Measurements from ENCODE around the gene PAX6. TPM values are rescaled to one million over a fixed set of nuclear protein-coding genes. Genes with fewer than 3 reads are reported as not detected.

Gene PAX6
- total RNA-seq, 1 donor from 2014 or later: not detected

GRCh38 chr11:31826536-31827438 lies 15.7 kb upstream of the PAX6 start:
- DNase-seq (ENCODE audit: low read depth): no peak
- no peak for TF ChIP-seq CTCF (conservative IDR thresholded peaks at IDR 0.05; ENCODE audit: low read depth, low read length)
- no peak overlapping the region for H3K4me3 ChIP-seq (ENCODE audit: low read depth, low read length)

- no peak for DNase-seq (ENCODE audit: low read depth)
- no peak overlapping the region for H3K4me3 ChIP-seq (ENCODE audit: low read depth, low read length)
- TF ChIP-seq CTCF (conservative IDR thresholded peaks at IDR 0.05; ENCODE audit: low read depth, low read length): no peak
Measured at GRCh38 chr11:31825838-31826484, 14.8 kb upstream of the PAX6 start.

GRCh38 chr11:31824879-31825837 lies 14.0 kb upstream of the PAX6 start:
- H3K4me3 ChIP-seq (ENCODE audit: low read depth, low read length): no peak overlapping the region
- DNase-seq (ENCODE audit: low read depth): no peak
- no peak for TF ChIP-seq CTCF (conservative IDR thresholded peaks at IDR 0.05; ENCODE audit: low read depth, low read length)

GRCh38 chr11:31824332-31824878 lies 13.3 kb upstream of the PAX6 start:
- no peak overlapping the region for H3K4me3 ChIP-seq (ENCODE audit: low read depth, low read length)
- no peak for TF ChIP-seq CTCF (conservative IDR thresholded peaks at IDR 0.05; ENCODE audit: low read depth, low read length)
- DNase-seq (ENCODE audit: low read depth): no peak

- no peak for TF ChIP-seq CTCF (conservative IDR thresholded peaks at IDR 0.05; ENCODE audit: low read depth, low read length)
- no peak for DNase-seq (ENCODE audit: low read depth)
- H3K4me3 ChIP-seq (ENCODE audit: low read depth, low read length): no peak overlapping the region
Measured at GRCh38 chr11:31823644-31824331, 12.7 kb upstream of the PAX6 start.

All from epithelial cell of proximal tubule (primary cell).